GM18511 (cell line): ENCODE data around the gene APOL5.
"Not testable (repeated sequence)": the region's sequence is repeated elsewhere in the genome, so short reads cannot be mapped to it uniquely, and the experiment has no call there.

Experiments used
- ATAC-seq: cut with Tn5 transposase; IDR thresholded peaks from one replicate; pipeline ENCODE4 v1.9.1; 2021; ENCODE audit warnings: mild to moderate bottlenecking, moderate library complexity; ENCODE audit not compliant: unreplicated experiment

The APOL5 gene

GRCh38 chr22:35708917-35709316 is 8.8 kb upstream of the APOL5 start:
- ATAC-seq, result no peak

DNA sequence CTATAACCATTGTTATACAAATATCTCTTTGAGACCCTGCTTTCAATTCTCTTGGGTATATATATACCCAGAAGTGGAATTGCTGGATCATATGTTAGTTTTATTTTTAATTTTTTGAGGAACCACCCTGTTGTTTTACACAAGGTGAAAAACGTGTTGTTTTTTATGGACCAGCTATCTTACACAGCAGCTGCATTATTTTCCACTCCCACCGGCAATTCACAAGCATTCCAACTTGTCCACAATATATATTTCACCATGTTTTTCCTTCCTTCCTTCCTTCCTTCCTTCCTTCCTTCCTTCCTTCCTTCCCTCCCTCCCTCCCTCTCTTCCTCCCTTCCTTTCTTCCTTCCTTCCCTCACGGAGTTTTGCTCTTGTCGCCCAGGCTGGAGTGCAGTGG is 6.3 kb upstream of the APOL5 start:
- ATAC-seq, result no peak

GRCh38 chr22:35712672-35713071 is 5.0 kb upstream of the APOL5 start:
- no peak for ATAC-seq

GRCh38 chr22:35719212-35719875 is 1.7 kb downstream of the APOL5 start:
- no peak for ATAC-seq

DNA sequence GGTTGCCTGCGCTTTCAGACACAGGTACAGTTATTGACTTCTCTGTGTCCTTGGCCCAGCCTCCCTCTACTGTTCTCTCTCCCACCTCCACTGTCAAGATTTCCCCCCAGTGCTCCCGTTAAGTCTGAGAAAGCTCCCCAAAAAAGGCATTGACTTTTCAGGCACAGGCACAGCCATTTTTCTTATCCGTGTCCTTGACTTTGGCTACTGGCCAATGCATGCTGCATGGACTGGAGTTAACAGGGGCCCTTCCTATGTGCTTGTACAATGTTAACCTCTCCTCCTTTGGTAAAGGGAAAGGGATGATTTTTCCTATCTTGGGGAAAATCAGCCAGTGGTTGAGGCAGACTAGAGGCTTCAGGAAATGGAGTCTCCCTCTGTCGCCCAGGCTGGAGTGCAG is 4.3 kb downstream of the APOL5 start:
- ATAC-seq, result no peak

- no peak for ATAC-seq
Observed at GRCh38 chr22:35725521-35725920, 7.8 kb downstream of the APOL5 start.

- no peak for ATAC-seq
Observed at GRCh38 chr22:35726398-35726797, 8.7 kb downstream of the APOL5 start.

GRCh38 chr22:35726933-35727332 is 9.3 kb downstream of the APOL5 start:
- no peak for ATAC-seq

GRCh38 chr22:35727436-35727835 is 9.8 kb downstream of the APOL5 start:
- no peak for ATAC-seq

GRCh38 chr22:35728639-35729308 is 11.1 kb downstream of the APOL5 start:
- ATAC-seq, result no peak

GRCh38 chr22:35729309-35729698 is 11.6 kb downstream of the APOL5 start:
- no peak for ATAC-seq

- no peak for ATAC-seq
Observed at GRCh38 chr22:35731321-35731720, 13.6 kb downstream of the APOL5 start.

GRCh38 chr22:35732116-35732515 is 14.4 kb downstream of the APOL5 start:
- ATAC-seq, result no peak

GRCh38 chr22:35733036-35733435 is 15.4 kb downstream of the APOL5 start:
- ATAC-seq, result no peak

- no peak for ATAC-seq
Observed at GRCh38 chr22:35733791-35734516, 16.3 kb downstream of the APOL5 start.

DNA sequence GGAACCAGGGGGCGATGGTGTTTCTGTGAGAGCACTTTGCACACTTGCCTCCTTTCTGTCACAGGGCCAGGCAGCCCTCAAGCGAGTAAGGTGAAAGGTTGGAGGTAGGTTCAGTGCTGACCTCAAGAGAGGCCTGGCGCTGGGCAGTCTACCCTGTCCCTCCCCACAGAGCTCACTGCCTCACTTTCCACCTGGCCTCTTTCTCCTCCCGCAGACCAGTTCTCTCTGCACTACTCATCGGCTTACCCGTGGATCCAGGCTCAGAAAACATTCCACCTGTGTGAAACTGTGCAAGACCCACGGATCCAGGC is 16.8 kb downstream of the APOL5 start:
- ATAC-seq, result no peak

DNA sequence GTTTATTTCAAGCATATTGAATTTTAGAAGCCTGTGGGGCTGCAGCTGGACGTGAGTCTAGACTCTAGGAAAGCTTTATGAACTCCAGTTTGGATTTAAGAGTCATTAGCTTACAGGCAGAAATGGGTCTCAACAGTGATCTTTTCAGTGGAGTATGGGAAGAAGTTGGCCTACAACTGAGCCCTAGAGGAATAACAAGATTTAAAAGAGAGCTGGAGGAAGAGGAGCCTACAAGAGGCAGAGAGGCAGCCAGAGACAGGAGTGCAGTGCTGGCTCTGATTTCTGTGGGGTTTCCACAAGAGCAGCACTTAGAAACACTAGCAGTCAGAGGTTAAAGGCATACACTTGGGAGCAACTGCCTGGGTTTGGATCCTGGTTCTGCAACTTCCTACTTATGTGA is 17.9 kb downstream of the APOL5 start:
- no peak for ATAC-seq

- ATAC-seq, result no peak
Observed at GRCh38 chr22:35736166-35736565, 18.5 kb downstream of the APOL5 start.

- no peak for ATAC-seq
Observed at GRCh38 chr22:35736701-35737100, 19.0 kb downstream of the APOL5 start.

DNA sequence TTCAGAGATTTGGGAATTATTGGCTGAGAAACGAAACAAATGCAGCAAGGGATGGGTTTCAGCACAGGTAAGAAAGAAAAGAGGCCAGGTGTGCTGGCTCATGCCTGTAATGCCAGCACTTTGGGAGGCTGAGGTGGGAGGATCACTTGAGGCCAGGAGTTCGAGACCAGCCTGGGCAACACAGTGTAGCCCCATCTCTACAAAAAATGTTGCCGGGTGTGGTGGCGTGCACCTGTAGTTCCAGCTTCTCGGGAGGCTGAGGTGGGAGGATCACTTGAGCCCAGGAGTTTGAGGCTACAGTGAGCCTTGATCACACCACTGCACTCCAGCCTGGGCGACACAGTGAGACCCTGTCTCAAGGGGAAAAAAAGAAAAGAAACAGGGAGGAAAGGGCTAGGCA is 20.2 kb downstream of the APOL5 start:
- ATAC-seq, result not testable (repeated sequence)

DNA sequence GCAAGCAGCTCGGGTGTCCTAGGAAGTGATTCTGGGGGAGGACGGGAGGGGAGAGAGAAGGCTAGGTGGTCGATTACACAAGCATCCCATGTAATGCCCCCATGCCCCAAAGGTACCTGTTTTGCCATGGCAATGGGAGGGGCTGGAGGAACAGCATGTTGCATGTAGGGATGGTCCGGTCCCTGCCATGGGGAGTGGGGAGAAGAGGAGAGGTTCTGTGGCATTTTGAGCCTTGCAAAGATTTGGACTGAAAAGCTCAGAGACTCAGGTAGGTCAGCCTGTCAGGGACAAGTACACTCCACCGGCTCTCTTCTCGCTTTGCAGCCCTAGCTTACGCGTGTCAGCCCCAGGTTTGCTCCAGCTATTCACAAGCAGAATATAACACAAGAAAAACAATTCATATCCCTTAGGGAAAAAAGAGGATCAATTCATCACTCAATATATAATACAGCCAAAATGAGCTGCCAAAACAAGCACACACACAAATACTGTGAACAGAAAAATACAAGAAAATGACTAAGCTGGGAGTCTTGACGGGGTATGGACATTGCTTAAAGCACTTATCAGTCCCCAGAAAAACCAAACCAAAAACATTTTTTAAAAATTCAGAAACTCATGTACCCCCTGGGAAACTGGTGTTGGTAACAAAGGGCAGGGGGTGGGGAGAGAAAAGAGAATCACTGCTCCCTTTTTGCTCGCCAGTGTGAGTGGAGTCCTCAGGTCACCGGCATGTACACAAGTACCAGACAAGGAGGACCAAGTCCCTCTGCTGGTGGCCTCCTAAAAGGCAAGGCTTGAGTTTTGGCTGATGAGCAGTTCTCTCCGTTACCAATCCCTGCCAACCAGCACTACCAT is 21.6 kb downstream of the APOL5 start:
- ATAC-seq, result no peak
